BJ (cell line): ENCODE measurements around the gene EME2. TPM values are rescaled to one million over a fixed set of nuclear protein-coding genes. Genes with fewer than 3 reads are reported as not detected.

Experiments
- CTCF ChIA-PET: fragments of 350-600 bp; formaldehyde crosslinking; extraction: SDS; loops from one replicate; lab custom pipeline; 2021; ENCODE audit warnings: antibody characterized with exemption, inconsistent platforms; lab: Yijun Ruan, JAX
- POLR2A ChIA-PET: fragments of 300-600 bp; sonication (Branson Sonifier 250); formaldehyde crosslinking; extraction: SDS; loops from one replicate; lab custom pipeline; 2021; ENCODE audit warnings: antibody characterized with exemption; lab: Charles Lee
- DNase-seq: peaks from one replicate; pipeline ENCODE4 v3.0.0-alpha.2; 2011; ENCODE audit warnings: low read depth
- H3K27me3 ChIP-seq: 2 replicates; pipeline ENCODE4 v1.6.0; 2011; ENCODE audit warnings: low read length; ENCODE audit not compliant: control insufficient read depth, insufficient read depth
- H3K36me3 ChIP-seq: 2 replicates; pipeline ENCODE4 v1.5.1; 2011; ENCODE audit warnings: low read length; ENCODE audit not compliant: control insufficient read depth, insufficient read depth
- H3K4me3 ChIP-seq: 2 replicates; pipeline ENCODE4 v1.5.1; 2011; ENCODE audit warnings: low read depth, mild to moderate bottlenecking, control low read depth, low read length
- polyA plus RNA-seq: library from polyadenylated mRNA; depleted of rRNA; stranded (reverse); fragments of >200 nt; gene quantifications from 2 replicates; pipeline ENCODE4 v1.2.3, GENCODE V29; 2011
- TF ChIP-seq, protein P1 (sequence below): IDR thresholded peaks from 2 replicates; pipeline ENCODE4 v1.5.1; 2011; ENCODE audit warnings: low read depth, mild to moderate bottlenecking, control low read depth, inconsistent platforms, low read length, moderate library complexity; ENCODE audit not compliant: insufficient read depth

EME2 gene
- polyA plus RNA-seq, 1 experiment = 4.0 TPM

DNA sequence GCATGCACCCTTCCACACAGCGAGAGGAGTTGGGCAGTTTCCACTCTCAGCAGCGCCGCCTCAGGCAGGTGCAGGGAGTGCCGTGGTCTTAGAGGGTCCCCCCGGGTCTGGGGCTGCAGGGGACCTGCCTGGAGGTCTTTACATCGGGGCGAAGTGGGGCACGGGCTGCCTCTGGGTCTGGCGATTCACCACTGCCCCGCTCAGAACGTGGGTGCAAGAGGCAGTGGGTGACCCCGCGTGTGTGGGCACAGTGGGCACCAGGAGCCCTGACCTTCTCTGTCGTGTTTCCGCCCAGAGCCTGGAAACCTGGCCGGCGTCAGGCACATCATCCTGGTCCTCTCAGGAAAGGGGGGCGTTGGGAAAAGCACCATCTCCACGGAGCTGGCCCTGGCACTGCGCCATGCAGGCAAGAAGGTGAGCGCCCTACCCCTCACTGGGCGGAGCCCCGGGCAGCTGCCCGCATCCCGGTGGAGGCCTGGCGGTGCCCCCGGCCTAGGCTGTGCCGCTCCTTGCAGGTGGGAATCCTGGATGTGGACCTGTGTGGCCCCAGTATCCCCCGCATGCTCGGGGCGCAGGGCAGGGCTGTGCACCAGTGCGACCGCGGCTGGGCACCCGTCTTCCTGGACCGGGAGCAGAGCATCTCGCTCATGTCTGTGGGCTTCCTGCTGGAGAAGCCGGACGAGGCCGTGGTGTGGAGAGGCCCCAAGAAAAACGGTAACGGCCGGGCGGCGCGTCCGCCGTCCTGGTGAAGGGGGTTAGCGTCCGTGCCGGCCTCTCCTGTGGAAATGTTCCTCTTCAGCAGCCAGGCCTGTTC is 13.8 kb downstream of the EME2 start:
- DNase-seq = no peak
- CTCF ChIA-PET = no interaction called here
- POLR2A ChIA-PET = no interaction called here
- Histone ChIP-seq H3K27me3 (no peaks in the 10 kb centered on the region), H3K36me3 (peaks cover 14% of the 10 kb centered on the region), H3K4me3 (no peak overlapping the region)
- TF ChIP-seq, protein P1, sequence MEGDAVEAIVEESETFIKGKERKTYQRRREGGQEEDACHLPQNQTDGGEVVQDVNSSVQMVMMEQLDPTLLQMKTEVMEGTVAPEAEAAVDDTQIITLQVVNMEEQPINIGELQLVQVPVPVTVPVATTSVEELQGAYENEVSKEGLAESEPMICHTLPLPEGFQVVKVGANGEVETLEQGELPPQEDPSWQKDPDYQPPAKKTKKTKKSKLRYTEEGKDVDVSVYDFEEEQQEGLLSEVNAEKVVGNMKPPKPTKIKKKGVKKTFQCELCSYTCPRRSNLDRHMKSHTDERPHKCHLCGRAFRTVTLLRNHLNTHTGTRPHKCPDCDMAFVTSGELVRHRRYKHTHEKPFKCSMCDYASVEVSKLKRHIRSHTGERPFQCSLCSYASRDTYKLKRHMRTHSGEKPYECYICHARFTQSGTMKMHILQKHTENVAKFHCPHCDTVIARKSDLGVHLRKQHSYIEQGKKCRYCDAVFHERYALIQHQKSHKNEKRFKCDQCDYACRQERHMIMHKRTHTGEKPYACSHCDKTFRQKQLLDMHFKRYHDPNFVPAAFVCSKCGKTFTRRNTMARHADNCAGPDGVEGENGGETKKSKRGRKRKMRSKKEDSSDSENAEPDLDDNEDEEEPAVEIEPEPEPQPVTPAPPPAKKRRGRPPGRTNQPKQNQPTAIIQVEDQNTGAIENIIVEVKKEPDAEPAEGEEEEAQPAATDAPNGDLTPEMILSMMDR = no peak

DNA sequence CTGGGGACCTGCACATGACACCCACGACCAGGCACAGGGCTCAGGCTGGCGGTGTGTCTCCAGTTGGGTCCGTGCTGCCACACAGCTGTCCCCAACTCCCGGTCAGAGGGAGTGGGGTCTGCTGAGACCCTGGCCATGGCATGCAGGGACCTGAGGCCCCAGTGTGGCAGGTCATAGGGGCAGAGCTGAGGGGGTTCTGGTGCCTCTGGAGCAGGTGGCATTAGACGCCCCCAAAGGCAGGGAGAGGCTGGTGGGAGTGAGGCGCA is 14.4 kb downstream of the EME2 start:
- TF ChIP-seq, protein P1 = no peak
- no peaks in the 10 kb centered on the region for H3K27me3 ChIP-seq
- POLR2A ChIA-PET = no interaction called here
- CTCF ChIA-PET = no interaction called here
- DNase-seq = no peak
- H3K36me3 ChIP-seq = peaks cover 14% of the 10 kb centered on the region
- no peak overlapping the region for H3K4me3 ChIP-seq

DNA sequence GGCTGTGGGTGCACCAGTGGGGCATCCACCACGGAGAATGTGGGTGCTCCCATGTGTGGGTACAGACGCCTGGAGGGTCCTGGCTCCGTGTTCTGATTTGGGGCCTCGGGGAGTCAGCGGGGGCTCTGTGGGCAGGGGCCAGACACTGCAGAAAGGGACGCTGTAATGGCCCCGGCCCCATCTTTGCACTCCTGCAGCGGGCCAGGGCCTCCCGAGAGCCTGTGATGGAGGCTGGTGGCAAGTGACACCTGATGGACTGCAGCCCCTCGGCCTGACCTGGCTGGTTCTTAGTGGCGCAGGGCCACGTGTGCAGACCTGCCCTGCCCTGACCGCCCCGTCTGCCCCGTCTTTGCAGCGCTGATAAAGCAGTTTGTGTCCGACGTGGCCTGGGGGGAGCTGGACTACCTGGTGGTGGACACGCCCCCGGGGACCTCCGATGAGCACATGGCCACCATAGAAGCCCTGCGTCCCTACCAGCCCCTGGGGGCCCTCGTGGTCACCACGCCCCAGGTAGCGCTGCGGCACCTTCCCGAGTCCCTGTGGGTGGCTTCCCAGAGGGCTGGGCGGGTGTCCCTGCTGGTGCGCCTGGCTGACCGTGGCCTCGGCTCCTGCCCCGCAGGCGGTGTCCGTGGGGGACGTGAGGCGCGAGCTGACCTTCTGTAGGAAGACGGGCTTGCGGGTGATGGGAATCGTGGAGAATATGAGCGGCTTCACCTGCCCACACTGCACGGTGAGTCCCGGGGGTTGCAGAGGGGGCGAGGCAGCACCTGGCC is 14.9 kb downstream of the EME2 start:
- POLR2A ChIA-PET = no interaction called here

DNA sequence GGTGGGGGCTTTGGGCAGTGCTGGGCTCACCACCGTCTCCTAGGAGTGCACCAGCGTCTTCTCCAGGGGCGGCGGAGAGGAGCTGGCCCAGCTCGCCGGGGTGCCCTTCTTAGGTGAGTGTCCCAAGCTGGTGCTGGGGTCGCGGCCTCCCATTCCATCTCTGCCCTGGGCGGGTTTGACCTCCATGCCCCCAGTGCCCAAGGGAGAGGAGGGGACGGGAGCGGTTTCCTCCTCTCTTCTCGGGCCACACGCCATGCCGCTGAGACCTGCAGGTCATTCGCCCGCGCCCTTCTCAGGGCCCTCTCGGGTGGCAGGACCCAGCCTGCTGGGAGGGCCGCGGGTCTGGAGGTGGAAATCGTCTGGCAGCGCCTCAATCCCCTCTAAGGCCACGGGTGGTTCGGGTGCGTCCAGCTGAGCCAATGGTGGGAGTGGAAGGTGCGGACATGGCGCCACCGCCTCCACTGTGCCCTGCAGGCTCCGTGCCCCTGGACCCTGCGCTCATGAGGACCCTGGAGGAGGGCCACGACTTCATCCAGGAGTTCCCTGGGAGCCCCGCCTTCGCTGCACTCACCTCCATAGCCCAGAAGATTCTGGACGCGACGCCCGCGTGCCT is 15.6 kb downstream of the EME2 start:
- no peak for DNase-seq
- Histone ChIP-seq H3K36me3 (peaks cover 14% of the 10 kb centered on the region), H3K27me3 (no peaks in the 10 kb centered on the region), H3K4me3 (no peak overlapping the region)
- CTCF ChIA-PET = interaction anchor here (0.6 kb wide), 1 partner anchor 23 kb away, joined by 3 read pairs; no protein-coding TSS in a partner anchor
- TF ChIP-seq, protein P1 = no peak
- POLR2A ChIA-PET = no interaction called here

More for the DNA sequence above, 14.9 kb downstream of the EME2 start:
- Histone ChIP-seq H3K36me3 (peaks cover 14% of the 10 kb centered on the region), H3K27me3 (no peaks in the 10 kb centered on the region), H3K4me3 (no peak overlapping the region)
- TF ChIP-seq, protein P1 = no peak
- no peak for DNase-seq
- CTCF ChIA-PET = interaction anchor here (0.6 kb wide), 1 partner anchor 24 kb away, joined by 3 read pairs; no protein-coding TSS in a partner anchor

DNA sequence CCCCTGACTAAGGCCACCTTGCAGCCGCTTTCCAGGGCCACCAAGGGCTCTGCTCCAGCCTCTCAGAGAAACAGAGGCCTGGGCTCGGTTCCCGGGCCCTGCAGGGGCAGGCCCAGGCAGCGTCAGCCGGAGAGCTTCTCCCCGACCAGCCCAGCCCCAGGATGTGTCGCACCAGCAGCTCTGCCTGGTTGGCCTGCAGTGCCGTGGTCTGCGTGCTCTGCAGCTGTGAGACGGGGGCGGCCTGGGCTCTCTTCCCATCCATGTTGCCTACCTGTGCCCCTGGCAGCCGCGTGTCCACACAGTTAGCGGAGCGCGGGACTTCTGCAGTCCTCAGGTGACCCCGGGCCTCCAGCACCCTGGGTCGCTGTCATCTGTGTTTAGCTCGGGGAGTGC is 16.1 kb downstream of the EME2 start:
- Histone ChIP-seq H3K4me3 (no peak overlapping the region), H3K36me3 (peaks cover 14% of the 10 kb centered on the region), H3K27me3 (no peaks in the 10 kb centered on the region)
- no peak for DNase-seq
- TF ChIP-seq, protein P1 = no peak
- ChIA-PET POLR2A (no interaction called here), CTCF (no interaction called here)
